Mesendoderm (in vitro differentiated cells): Measurements from ENCODE around the gene MUC20.
A peak's percentile ranks its signal among the peaks of the same experiment; 100 is the strongest.

ENCODE experiments used
- DNase-seq: peaks from one replicate; pipeline ENCODE4 v3.0.0; 2013
- H2AK5ac ChIP-seq: 2 replicates; pipeline ENCODE4 v1.6.1; 2013; ENCODE audit warnings: low read length, inconsistent platforms
- H2BK120ac ChIP-seq: 2 replicates; pipeline ENCODE4 v1.6.1; 2013; ENCODE audit warnings: low read depth, mild to moderate bottlenecking, low read length, moderate library complexity, mixed read lengths
- H2BK15ac ChIP-seq: replicated peaks from 2 replicates; pipeline ENCODE4 v1.6.1; 2013; ENCODE audit warnings: low read depth, mild to moderate bottlenecking, moderate library complexity
- H2BK5ac ChIP-seq: 2 replicates; pipeline ENCODE4 v1.6.1; 2013; ENCODE audit warnings: low read length, inconsistent platforms
- H3K18ac ChIP-seq: 2 replicates; pipeline ENCODE4 v1.6.1; 2013; ENCODE audit warnings: mild to moderate bottlenecking, low read length, mixed read lengths
- H3K23ac ChIP-seq: one replicate; pipeline ENCODE4 v1.6.1; 2013; ENCODE audit warnings: low read length
- H3K27ac ChIP-seq: 2 replicates; pipeline ENCODE4 v1.5.1; 2013; ENCODE audit warnings: low read depth, mild to moderate bottlenecking, inconsistent platforms, low read length, moderate library complexity
- H3K27me3 ChIP-seq: 2 replicates; pipeline ENCODE4 v1.6.1; 2013; ENCODE audit warnings: low read length, control low read depth, mild to moderate bottlenecking, inconsistent platforms; ENCODE audit not compliant: insufficient read depth, poor library complexity
- H3K36me3 ChIP-seq: 2 replicates; pipeline ENCODE4 v1.6.1; 2013; ENCODE audit warnings: low read length, inconsistent platforms; ENCODE audit not compliant: control insufficient read depth, insufficient read depth
- H3K4ac ChIP-seq: one replicate; pipeline ENCODE4 v1.6.1; 2013; ENCODE audit warnings: low read depth, mild to moderate bottlenecking, low read length, moderate library complexity
- H3K4me1 ChIP-seq: 2 replicates; pipeline ENCODE4 v1.6.1; 2013; ENCODE audit warnings: low read depth, low read length, inconsistent platforms; ENCODE audit not compliant: control insufficient read depth
- H3K4me2 ChIP-seq: 2 replicates; pipeline ENCODE4 v1.6.1; 2013; ENCODE audit warnings: low read length
- H3K4me3 ChIP-seq: 2 replicates; pipeline ENCODE4 v1.5.1; 2013; ENCODE audit warnings: mild to moderate bottlenecking, low read length
- H3K56ac ChIP-seq: one replicate; pipeline ENCODE4 v1.6.1; 2013; ENCODE audit warnings: low read length
- H3K79me1 ChIP-seq: 2 replicates; pipeline ENCODE4 v1.6.1; 2013; ENCODE audit warnings: low read length, inconsistent platforms
- H3K79me2 ChIP-seq: 2 replicates; pipeline ENCODE4 v1.6.1; 2013; ENCODE audit warnings: mild to moderate bottlenecking, low read length; ENCODE audit not compliant: control insufficient read depth, insufficient read depth
- H3K9ac ChIP-seq: 2 replicates; pipeline ENCODE4 v1.6.1; 2013; ENCODE audit warnings: low read length, inconsistent platforms
- H4K5ac ChIP-seq: one replicate; pipeline ENCODE4 v1.6.1; 2013; ENCODE audit warnings: low read length
- H4K8ac ChIP-seq: one replicate; pipeline ENCODE4 v1.6.1; 2013; ENCODE audit warnings: low read depth, mild to moderate bottlenecking, control low read depth, low read length, moderate library complexity
- WGBS: extraction: QIAGEN DNeasy Blood & Tissue Kit; methylation state at CpG from one replicate; pipeline ENCODE4 v1.1.7; 2013; ENCODE audit warnings: low lambda C conversion rate, missing lambda C conversion rate; ENCODE audit not compliant: insufficient coverage; ENCODE audit errors: extremely low coverage; 5-methylcytosine and 5-hydroxymethylcytosine counted together

Gene MUC20

DNA sequence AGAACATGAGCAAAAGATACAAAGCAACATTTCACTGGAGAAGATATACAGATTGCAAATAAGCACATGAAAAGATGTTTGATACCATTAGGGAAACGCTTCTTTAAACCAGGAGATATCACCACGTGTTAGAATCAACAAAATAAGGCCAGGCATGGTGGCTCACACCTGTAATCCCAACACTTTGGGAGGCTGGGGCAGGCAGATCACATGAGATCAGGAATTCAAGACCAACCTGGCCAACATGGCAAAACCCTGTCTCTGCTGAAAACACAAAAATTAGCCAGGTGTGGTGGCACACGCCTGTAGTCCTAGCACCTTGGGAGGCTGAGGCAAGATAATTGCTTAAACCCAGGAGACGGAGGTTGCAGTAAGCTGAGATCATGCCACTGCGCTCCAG lies 20.5 kb upstream of the MUC20 start:
- no peak overlapping the region for H3K4ac ChIP-seq
- no peak overlapping the region for H2BK120ac ChIP-seq
- no peak overlapping the region for H2BK15ac ChIP-seq
- H3K4me2 ChIP-seq = no peak overlapping the region
- H4K5ac ChIP-seq = no peak overlapping the region
- no peak overlapping the region for H3K56ac ChIP-seq
- no peaks in the 10 kb centered on the region for H3K79me2 ChIP-seq
- H3K4me1 ChIP-seq = peaks cover 10% of the 10 kb centered on the region
- no peaks in the 10 kb centered on the region for H3K27me3 ChIP-seq
- no peaks in the 10 kb centered on the region for H3K79me1 ChIP-seq
- no peak overlapping the region for H2AK5ac ChIP-seq
- no peak overlapping the region for H3K4me3 ChIP-seq
- H3K9ac ChIP-seq = no peak overlapping the region
- no peak overlapping the region for H3K23ac ChIP-seq
- no peaks in the 10 kb centered on the region for H3K36me3 ChIP-seq
- no peak overlapping the region for H3K18ac ChIP-seq
- no CpG with 5 or more reads among the region's 5 CpGs for WGBS
- no peak for DNase-seq
- no peak overlapping the region for H4K8ac ChIP-seq
- H2BK5ac ChIP-seq = no peak overlapping the region
- H3K27ac ChIP-seq = no peak overlapping the region

DNA sequence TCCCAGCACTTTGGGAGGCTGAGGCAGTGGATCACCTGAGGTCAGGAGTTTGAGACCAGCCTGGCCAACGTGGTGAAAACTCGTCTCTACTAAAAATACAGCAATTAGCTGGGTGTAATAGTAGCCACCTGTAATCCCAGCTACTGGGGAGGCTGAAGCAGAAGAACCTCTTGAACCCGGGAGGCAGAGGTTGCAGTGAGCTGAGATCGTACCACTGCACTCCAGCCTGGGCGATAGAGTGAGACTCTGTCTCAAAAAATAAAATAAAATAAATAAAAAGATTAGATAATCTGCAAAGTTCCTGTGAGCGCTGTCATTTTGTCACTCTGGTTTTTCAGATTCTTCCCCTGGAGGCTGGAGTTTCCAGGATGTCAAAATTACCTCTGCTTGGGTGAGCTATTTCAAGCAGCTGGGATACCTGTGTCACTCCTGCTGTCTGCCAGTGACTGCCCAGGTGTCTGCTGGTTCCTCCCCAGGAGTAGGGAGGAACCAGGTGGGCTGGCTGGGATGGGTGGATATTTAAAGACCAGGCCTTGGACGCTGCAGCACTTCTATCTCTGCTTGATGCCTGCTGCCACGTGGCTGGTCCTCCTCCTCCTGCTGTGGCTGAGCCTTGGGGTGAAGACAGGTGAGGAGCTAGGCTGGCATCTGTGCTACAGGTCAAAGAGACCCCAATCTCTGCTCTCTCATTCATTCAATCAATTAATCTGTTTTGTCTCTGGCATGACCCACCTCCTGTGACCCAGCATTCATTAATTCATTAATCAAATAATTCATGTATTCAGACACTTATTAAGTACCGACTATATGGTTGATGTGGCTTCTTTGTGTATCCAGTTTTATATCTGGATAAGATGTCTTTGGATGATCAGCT lies 19.5 kb upstream of the MUC20 start:
- H3K18ac ChIP-seq = no peak overlapping the region
- WGBS = no CpG with 5 or more reads among the region's 9 CpGs
- DNase-seq = no peak

DNA sequence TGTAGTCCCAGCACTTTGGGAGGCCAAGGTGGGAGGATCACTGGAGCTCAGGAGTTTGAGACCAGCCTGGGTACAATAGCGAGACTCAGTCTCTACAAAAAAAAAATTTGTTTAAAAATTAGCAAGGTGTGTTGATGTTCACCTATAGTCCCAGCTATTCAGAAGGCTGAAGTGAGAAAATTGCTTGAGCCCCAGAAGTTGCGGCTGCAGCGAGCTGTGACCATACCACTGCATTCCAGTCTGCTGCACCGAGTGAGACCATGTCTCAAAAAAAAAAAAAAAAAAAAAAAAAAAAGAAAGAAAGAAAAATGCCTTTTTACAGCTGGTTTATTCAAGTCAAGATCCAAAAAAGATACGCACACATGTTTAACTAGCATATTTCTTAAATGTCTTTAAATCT lies 17.0 kb upstream of the MUC20 start:
- no peaks in the 10 kb centered on the region for H3K79me1 ChIP-seq
- H3K36me3 ChIP-seq = no peaks in the 10 kb centered on the region
- H2BK5ac ChIP-seq = no peak overlapping the region
- H3K4me2 ChIP-seq = no peak overlapping the region
- no peak overlapping the region for H2AK5ac ChIP-seq
- H3K18ac ChIP-seq = no peak overlapping the region
- no peak overlapping the region for H3K56ac ChIP-seq
- H4K8ac ChIP-seq = no peak overlapping the region
- H3K9ac ChIP-seq = no peak overlapping the region
- no peaks in the 10 kb centered on the region for H3K79me2 ChIP-seq
- H3K27ac ChIP-seq = no peak overlapping the region
- no peak overlapping the region for H3K23ac ChIP-seq
- H3K27me3 ChIP-seq = no peaks in the 10 kb centered on the region
- H3K4me1 ChIP-seq = peaks cover 3% of the 10 kb centered on the region
- no peak overlapping the region for H2BK120ac ChIP-seq
- H3K4ac ChIP-seq = no peak overlapping the region
- no CpG with 5 or more reads among the region's 5 CpGs for WGBS
- no peak overlapping the region for H3K4me3 ChIP-seq
- H4K5ac ChIP-seq = no peak overlapping the region
- no peak overlapping the region for H2BK15ac ChIP-seq
- no peak for DNase-seq

More for the DNA sequence above, 19.5 kb upstream of the MUC20 start:
- no peak overlapping the region for H2BK15ac ChIP-seq
- no peak overlapping the region for H3K4me2 ChIP-seq
- no peak overlapping the region for H3K4me3 ChIP-seq
- no peak overlapping the region for H3K9ac ChIP-seq
- H2AK5ac ChIP-seq = no peak overlapping the region
- H3K56ac ChIP-seq = no peak overlapping the region
- no peak overlapping the region for H3K27ac ChIP-seq
- peaks cover 13% of the 10 kb centered on the region for H3K4me1 ChIP-seq
- no peak overlapping the region for H3K23ac ChIP-seq
- H3K79me2 ChIP-seq = no peaks in the 10 kb centered on the region
- H2BK120ac ChIP-seq = no peak overlapping the region
- H3K4ac ChIP-seq = no peak overlapping the region
- H4K5ac ChIP-seq = no peak overlapping the region
- H2BK5ac ChIP-seq = no peak overlapping the region
- H3K79me1 ChIP-seq = no peaks in the 10 kb centered on the region
- H4K8ac ChIP-seq = no peak overlapping the region
- no peaks in the 10 kb centered on the region for H3K27me3 ChIP-seq
- no peaks in the 10 kb centered on the region for H3K36me3 ChIP-seq

DNA sequence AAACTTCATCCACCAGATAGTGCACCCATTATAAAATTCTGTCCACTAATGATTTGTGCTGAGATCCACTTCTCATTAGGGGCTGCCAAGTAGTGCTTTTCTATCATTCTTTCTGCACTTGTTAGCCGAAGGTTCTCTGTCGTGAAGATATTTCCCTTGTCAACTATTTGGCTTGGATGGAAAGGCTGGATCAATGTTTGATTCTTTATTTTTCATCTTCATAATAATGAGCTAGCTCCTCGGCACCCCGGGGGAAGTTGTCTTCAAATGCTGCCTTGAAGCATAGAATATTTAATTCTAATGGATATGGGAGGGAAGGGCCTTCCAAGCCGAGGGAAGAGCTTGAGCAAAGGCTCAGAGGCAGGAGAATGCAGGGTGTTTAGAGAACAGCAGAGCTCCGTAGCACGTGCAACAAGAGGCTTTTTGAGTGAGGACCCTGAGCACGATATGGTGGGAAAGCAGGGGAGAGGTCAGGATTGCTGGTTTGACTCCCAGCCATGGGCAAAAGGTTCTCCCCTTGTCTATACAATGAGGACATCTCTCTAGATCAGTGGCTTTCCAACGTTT lies 16.3 kb upstream of the MUC20 start:
- Histone ChIP-seq H3K36me3 (no peaks in the 10 kb centered on the region), H3K18ac (no peak overlapping the region), H3K4me3 (no peak overlapping the region), H2AK5ac (no peak overlapping the region), H3K27me3 (no peaks in the 10 kb centered on the region), H3K9ac (no peak overlapping the region), H3K4ac (no peak overlapping the region), H2BK15ac (no peak overlapping the region), H3K23ac (no peak overlapping the region), H3K4me2 (no peak overlapping the region), H3K56ac (no peak overlapping the region), H2BK120ac (no peak overlapping the region), H3K4me1 (peaks cover 3% of the 10 kb centered on the region), H4K5ac (no peak overlapping the region), H3K79me1 (no peaks in the 10 kb centered on the region), H3K27ac (no peak overlapping the region), H2BK5ac (no peak overlapping the region), H3K79me2 (no peaks in the 10 kb centered on the region), H4K8ac (no peak overlapping the region)
- no CpG with 5 or more reads among the region's 9 CpGs for WGBS
- no peak for DNase-seq

DNA sequence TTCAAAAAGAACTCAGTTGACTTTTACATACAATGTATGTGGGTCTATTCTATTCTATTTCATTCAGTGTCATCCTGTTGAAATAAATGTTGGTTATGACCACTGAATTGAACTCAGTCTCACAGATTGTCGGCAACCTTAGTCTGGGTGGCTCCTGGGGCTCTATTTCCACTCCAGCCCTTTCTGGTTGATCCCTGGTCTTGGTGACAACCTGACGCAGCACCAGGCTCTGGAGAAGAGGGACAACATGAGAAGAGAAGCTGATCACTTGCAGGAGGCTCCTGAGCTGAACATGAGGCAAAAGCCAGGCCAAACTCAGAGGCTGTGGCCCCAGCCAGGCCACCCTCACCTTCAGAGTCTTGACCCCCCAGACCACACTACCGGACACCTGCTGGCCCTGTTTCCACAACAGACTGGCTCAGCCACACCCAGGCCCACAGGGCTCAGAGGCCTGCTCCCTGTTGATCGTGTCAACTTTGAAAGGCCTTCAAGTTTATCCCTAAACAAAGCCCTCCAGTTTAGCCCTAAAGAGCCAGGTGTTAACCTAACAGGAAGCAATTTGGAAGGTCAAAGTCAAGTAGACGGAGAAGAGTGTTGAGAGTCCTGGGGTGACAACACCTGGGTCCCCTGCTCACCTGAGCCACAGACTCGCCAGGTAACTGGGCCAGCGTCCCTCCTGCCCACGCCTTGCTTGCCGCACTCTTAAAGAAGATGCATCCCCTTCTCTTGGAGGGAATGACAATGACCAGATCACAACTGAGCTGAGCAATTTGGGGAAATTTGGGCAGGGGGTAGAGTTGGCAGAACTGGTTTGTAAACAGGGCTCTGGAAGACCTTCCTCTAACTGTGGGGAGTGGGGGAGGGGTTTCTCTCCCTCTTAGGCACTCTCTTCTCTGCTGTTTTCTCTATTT lies 15.4 kb upstream of the MUC20 start:
- H4K5ac ChIP-seq = no peak overlapping the region
- no peak overlapping the region for H3K27ac ChIP-seq
- DNase-seq = no peak
- no peak overlapping the region for H3K9ac ChIP-seq
- peaks cover 3% of the 10 kb centered on the region for H3K4me1 ChIP-seq
- no peak overlapping the region for H3K18ac ChIP-seq
- H3K79me2 ChIP-seq = no peaks in the 10 kb centered on the region
- no peak overlapping the region for H3K4me3 ChIP-seq
- no peak overlapping the region for H2BK5ac ChIP-seq
- H3K36me3 ChIP-seq = no peaks in the 10 kb centered on the region
- H3K4me2 ChIP-seq = no peak overlapping the region
- H2BK120ac ChIP-seq = no peak overlapping the region
- H4K8ac ChIP-seq = no peak overlapping the region
- H3K56ac ChIP-seq = no peak overlapping the region
- H3K27me3 ChIP-seq = no peaks in the 10 kb centered on the region
- H2AK5ac ChIP-seq = no peak overlapping the region
- no peak overlapping the region for H2BK15ac ChIP-seq
- no peaks in the 10 kb centered on the region for H3K79me1 ChIP-seq
- H3K23ac ChIP-seq = no peak overlapping the region
- peak overlapping the region; percentile 0 for H3K4ac ChIP-seq
- no CpG with 5 or more reads among the region's 9 CpGs for WGBS
